Measurements from ENCODE around the gene ASB18. TPM values are rescaled to one million over a fixed set of nuclear protein-coding genes. Genes with fewer than 3 reads are reported as not detected.

ASB18 gene
- total RNA-seq, 1 experiment from 2014 or later, result not detected

GRCh38 chr2:236169741-236170589 is 94.2 kb downstream of the ASB18 start:
- H3K9me3 ChIP-seq (ENCODE audit: control insufficient read depth in 1 of 2, insufficient read depth in 1 of 2, low read depth in 1 of 2, low read length in 2 of 2), result no peaks in the 10 kb centered on the region
- intact Hi-C loops (cut with micrococcal nuclease), result no loop called here
- DNase-seq (ENCODE audit: low read depth, low spot score) (no peak), ATAC-seq (no peak)
- H3K9ac ChIP-seq (ENCODE audit: low read length), result no peak overlapping the region
- no peaks in the 10 kb centered on the region for H3K9me2 ChIP-seq (ENCODE audit: insufficient read depth)
- H3K4me1 ChIP-seq (ENCODE audit: control insufficient read depth in 1 of 2, insufficient read depth in 2 of 2, low read length in 2 of 2), result peaks cover 5 to 37% of the 10 kb centered on the region in 2 experiments
- no peak overlapping the region for H3K27ac ChIP-seq (ENCODE audit: low read depth, low read length)
- no peak overlapping the region for H3K4me3 ChIP-seq (replicated peaks in 1 of 2; ENCODE audit: low read depth in 1 of 2, low read length in 2 of 2)
- CTCF ChIA-PET, result interaction anchor here (1.9 kb wide), 1 partner anchor 8 kb away, joined by 16 read pairs; no protein-coding TSS in a partner anchor
- H3K4me2 ChIP-seq (ENCODE audit: low read length), result no peak overlapping the region
- RAD21 ChIA-PET (ENCODE audit: low non-redundant PET in 1 of 2, low total read pairs in 2 of 2, uncharacterized antibody in 2 of 2, unreplicated experiment in 2 of 2), result no interaction called here
- no peak for TF ChIP-seq SP1 (IDR thresholded peaks at IDR 0.05; ENCODE audit: low read depth)
- peaks cover 0 to 21% of the 10 kb centered on the region in 2 experiments; a peak in 1 of 4 replicates for H3K36me3 ChIP-seq (ENCODE audit: control insufficient read depth in 1 of 2, insufficient read depth in 2 of 2, low read length in 2 of 2)
- H4K20me1 ChIP-seq (ENCODE audit: insufficient read depth), result no peaks in the 10 kb centered on the region; the same call in 1 of the 2 replicates
- no peaks in the 10 kb centered on the region for H3K27me3 ChIP-seq (ENCODE audit: insufficient read depth, low read length)
- no TSS peak for BruUV-seq (replicated peaks)
- POLR2A ChIA-PET, result interaction anchor here (0.6 kb wide), 1 partner anchor 63 kb away, joined by 3 read pairs; no protein-coding TSS in a partner anchor
- no peak overlapping the region for H2AFZ ChIP-seq (ENCODE audit: low read depth, low read length, poor library complexity, severe bottlenecking)
- peaks cover 45% of the 10 kb centered on the region for H3K79me2 ChIP-seq (ENCODE audit: insufficient read depth, low read length)

GRCh38 chr2:236169151-236169721 is 95.0 kb downstream of the ASB18 start:
- Histone ChIP-seq H3K27ac (ENCODE audit: low read depth, low read length) (no peak overlapping the region), H3K9me2 (ENCODE audit: insufficient read depth) (no peaks in the 10 kb centered on the region), H3K9me3 (ENCODE audit: control insufficient read depth in 1 of 2, insufficient read depth in 1 of 2, low read depth in 1 of 2, low read length in 2 of 2) (no peaks in the 10 kb centered on the region), H3K27me3 (ENCODE audit: insufficient read depth, low read length) (no peaks in the 10 kb centered on the region), H2AFZ (ENCODE audit: low read depth, low read length, poor library complexity, severe bottlenecking) (no peak overlapping the region), H3K4me2 (ENCODE audit: low read length) (peak overlapping the region; percentile 95), H3K4me1 (ENCODE audit: control insufficient read depth in 1 of 2, insufficient read depth in 2 of 2, low read length in 2 of 2) (peaks cover 0 to 32% of the 10 kb centered on the region in 2 experiments; a peak in 2 of 4 replicates), H3K9ac (ENCODE audit: low read length) (peak overlapping the region; percentile 95; the same call in 1 of the 2 replicates), H3K36me3 (ENCODE audit: control insufficient read depth in 1 of 2, insufficient read depth in 2 of 2, low read length in 2 of 2) (peaks cover 0 to 21% of the 10 kb centered on the region in 2 experiments; a peak in 1 of 4 replicates), H3K79me2 (ENCODE audit: insufficient read depth, low read length) (peaks cover 43% of the 10 kb centered on the region), H4K20me1 (ENCODE audit: insufficient read depth) (no peaks in the 10 kb centered on the region; the same call in 1 of the 2 replicates), H3K4me3 (replicated peaks in 1 of 2; ENCODE audit: low read depth in 1 of 2, low read length in 2 of 2) (peak overlapping the region; percentile 61 to 93)
- CTCF ChIA-PET, result interaction anchor here (1.3 to 1.9 kb wide), 3 partner anchors 9 to 26 kb away, joined by 7 to 16 read pairs (median 10); no protein-coding TSS in a partner anchor
- ATAC-seq (no peak), DNase-seq (ENCODE audit: low read depth, low spot score) (no peak)
- no peak for TF ChIP-seq ZNF274 (IDR thresholded peaks at IDR 0.05; ENCODE audit: low read depth, low read length)
- TF ChIP-seq YY1 (IDR thresholded peaks at IDR 0.05; ENCODE audit: extremely low read depth, insufficient replicate concordance, low read depth, low read length), result no peak
- TF ChIP-seq CBX3 (IDR thresholded peaks at IDR 0.05; ENCODE audit: low read depth), result no peak
- TF ChIP-seq CTCF (IDR thresholded peaks at IDR 0.05 in 2 of 3, conservative IDR thresholded peaks at IDR 0.05 in 1 of 3; ENCODE audit: borderline replicate concordance in 1 of 3, insufficient read depth in 1 of 3, low read depth in 2 of 3, low read length in 2 of 3), result no peak
- TF ChIP-seq EZH2phosphoT487 (IDR thresholded peaks at IDR 0.05; ENCODE audit: borderline replicate concordance), result no peak
- TF ChIP-seq ELF1 (IDR thresholded peaks at IDR 0.05; ENCODE audit: borderline replicate concordance, low read depth), result no peak
- TF ChIP-seq POLR2A (IDR thresholded peaks at IDR 0.05; ENCODE audit: borderline replicate concordance, extremely low read depth, insufficient read depth, insufficient read length), result no peak
- no peak for TF ChIP-seq FOSL1 (IDR thresholded peaks at IDR 0.05; ENCODE audit: low read depth)
- intact Hi-C loops (cut with micrococcal nuclease), result no loop called here
- BruUV-seq (replicated peaks), result TSS peak; percentile 50
- POLR2A ChIA-PET, result interaction anchor here (0.6 kb wide), 1 partner anchor 62 kb away, joined by 3 read pairs; no protein-coding TSS in a partner anchor
- RAD21 ChIA-PET (ENCODE audit: low non-redundant PET in 1 of 2, low total read pairs in 2 of 2, uncharacterized antibody in 2 of 2, unreplicated experiment in 2 of 2), result no interaction called here
